GM10248 (cell line): Measurements from ENCODE around the gene DNAJA1.

Source experiments
- CTCF ChIA-PET: fragments of 300-600 bp; sonication (Branson Sonifier 250); formaldehyde crosslinking; extraction: SDS; loops from one replicate; lab custom pipeline; 2021; ENCODE audit warnings: antibody characterized with exemption; lab: Yijun Ruan, JAX
- POLR2A ChIA-PET: fragments of 350-650 bp; sonication (Branson Sonifier 250); formaldehyde crosslinking; extraction: SDS; loops from one replicate; lab custom pipeline; 2020; ENCODE audit warnings: antibody characterized with exemption; lab: Yijun Ruan, JAX
- DNase-seq: peaks from one replicate; pipeline ENCODE4 v3.0.0; 2012; ENCODE audit errors: extremely low spot score
- CTCF ChIP-seq: IDR thresholded peaks from 2 replicates; pipeline ENCODE4 v1.5.1; 2012; ENCODE audit warnings: mild to moderate bottlenecking, low read depth; ENCODE audit errors: extremely low read depth, missing control alignments, control extremely low read depth

DNAJA1 gene

GRCh38 chr9:33017283-33018041 lies 7.6 kb upstream of the DNAJA1 start:
- ChIA-PET POLR2A (interaction anchor here (1.2 to 1.4 kb wide), 2 partner anchors 9 to 14 kb away, joined by 3 to 7 read pairs; no protein-coding TSS in a partner anchor), CTCF (no interaction called here)
- DNase-seq, result no peak
- no peak for TF ChIP-seq CTCF

- no peak for DNase-seq
- TF ChIP-seq CTCF, result no peak
- CTCF ChIA-PET, result interaction anchor here (1.2 kb wide), 1 partner anchor 10 kb away, joined by 4 read pairs; no protein-coding TSS in a partner anchor
- POLR2A ChIA-PET, result no interaction called here
These were observed 5.3 kb upstream of the DNAJA1 start for GRCh38 chr9:33019797-33020196.

GRCh38 chr9:33022303-33022702 lies 2.8 kb upstream of the DNAJA1 start:
- ChIA-PET POLR2A (no interaction called here), CTCF (no interaction called here)
- DNase-seq, result no peak
- TF ChIP-seq CTCF, result no peak

GRCh38 chr9:33022755-33023154 lies 2.3 kb upstream of the DNAJA1 start:
- ChIA-PET CTCF (no interaction called here), POLR2A (no interaction called here)
- DNase-seq, result no peak
- no peak for TF ChIP-seq CTCF

GRCh38 chr9:33023661-33024060 lies 1.4 kb upstream of the DNAJA1 start:
- DNase-seq, result no peak
- CTCF ChIA-PET, result interaction anchor here (1.1 to 1.3 kb wide), 4 partner anchors 9 to 56 kb away, joined by 3 read pairs; no protein-coding TSS in a partner anchor
- TF ChIP-seq CTCF, result no peak
- POLR2A ChIA-PET, result interaction anchor here (2.6 kb wide), 1 partner anchor 473 kb away, joined by 14 read pairs; no protein-coding TSS in a partner anchor

- POLR2A ChIA-PET, result interaction anchor here (0.5 to 4.6 kb wide), 37 partner anchors 8 to 500 kb away, joined by 3 to 68 read pairs (median 4); partner anchors contain the start of genes APTX, B4GALT1, BAG1 and CHMP5
- DNase-seq, result peak; percentile 20
- no peak for TF ChIP-seq CTCF
- CTCF ChIA-PET, result interaction anchor here (1.1 to 1.3 kb wide), 5 partner anchors 10 to 444 kb away, joined by 3 read pairs; no protein-coding TSS in a partner anchor
These were observed 727 bp upstream of the DNAJA1 start for GRCh38 chr9:33024126-33024965.
